ENCODE data around the gene FBN1.

Gene FBN1

GRCh38 chr15:48565560-48566482 is 79.7 kb downstream of the FBN1 start:
- DNase-seq = no peak
- intact Hi-C loops (cut with DNase I) = no loop called here

- intact Hi-C loops (cut with DNase I) = no loop called here
- DNase-seq = no peak
These were observed 80.8 kb downstream of the FBN1 start for GRCh38 chr15:48564690-48565089.

GRCh38 chr15:48563934-48564333 is 81.6 kb downstream of the FBN1 start:
- DNase-seq = no peak

GRCh38 chr15:48560321-48561051 is 85.0 kb downstream of the FBN1 start:
- no peak for DNase-seq
- intact Hi-C loops (cut with DNase I) = no loop called here

More at GRCh38 chr15:48563934-48564333, 81.6 kb downstream of the FBN1 start:
- intact Hi-C loops (cut with DNase I) = no loop called here

GRCh38 chr15:48559285-48559684 is 86.2 kb downstream of the FBN1 start:
- DNase-seq = peak in 5 of 42 donors; percentile 14 to 72 (median 31)
- intact Hi-C loops (cut with DNase I) = no loop called here

GRCh38 chr15:48558226-48558625 is 87.3 kb downstream of the FBN1 start:
- intact Hi-C loops (cut with DNase I) = no loop called here
- no peak for DNase-seq

- DNase-seq = peak in 13 of 42 donors; percentile 5 to 57 (median 19)
- intact Hi-C loops (cut with DNase I) = no loop called here
These were observed 88.2 kb downstream of the FBN1 start for GRCh38 chr15:48557335-48557734.

GRCh38 chr15:48556159-48556897 is 89.2 kb downstream of the FBN1 start:
- intact Hi-C loops (cut with DNase I) = no loop called here
- DNase-seq = no peak

GRCh38 chr15:48555241-48555881 is 90.1 kb downstream of the FBN1 start:
- intact Hi-C loops (cut with DNase I) = no loop called here
- DNase-seq = no peak

- intact Hi-C loops (cut with DNase I) = no loop called here
- no peak for DNase-seq
These were observed 91.4 kb downstream of the FBN1 start for GRCh38 chr15:48554112-48554511.

- DNase-seq = no peak
- intact Hi-C loops (cut with DNase I) = no loop called here
These were observed 92.0 kb downstream of the FBN1 start for GRCh38 chr15:48553559-48553958.

GRCh38 chr15:48550822-48551525 is 94.5 kb downstream of the FBN1 start:
- intact Hi-C loops (cut with DNase I) = no loop called here
- no peak for DNase-seq

GRCh38 chr15:48548455-48548854 is 97.1 kb downstream of the FBN1 start:
- DNase-seq = no peak
- intact Hi-C loops (cut with DNase I) = no loop called here

- intact Hi-C loops (cut with DNase I) = no loop called here
- no peak for DNase-seq
These were observed 98.2 kb downstream of the FBN1 start for GRCh38 chr15:48547286-48547685.

- intact Hi-C loops (cut with DNase I) = no loop called here
- no peak for DNase-seq
These were observed 99.2 kb downstream of the FBN1 start for GRCh38 chr15:48546296-48546695.

GRCh38 chr15:48544778-48545177 is 100.7 kb downstream of the FBN1 start:
- intact Hi-C loops (cut with DNase I) = no loop called here
- no peak for DNase-seq

- DNase-seq = peak in 8 of 42 donors; percentile 4 to 45 (median 26)
These were observed 103.9 kb downstream of the FBN1 start for GRCh38 chr15:48541341-48542278.

More at GRCh38 chr15:48541341-48542278, 103.9 kb downstream of the FBN1 start:
- intact Hi-C loops (cut with DNase I) = no loop called here
